CD4-positive, alpha-beta T cell (primary cell): ENCODE results near the gene MYO5A. TPM values are rescaled to one million over a fixed set of nuclear protein-coding genes. Genes with fewer than 3 reads are reported as not detected.

ENCODE experiments used
- ATAC-seq: fragments of 200-7000 bp; cut with Tn5 transposase; one replicate; pipeline ENCODE4 v1.10.0; 2022; ENCODE audit warnings: mild to moderate bottlenecking; ENCODE audit not compliant: poor library complexity
- CTCF ChIA-PET: fragments of 350-600 bp; sonication (Branson Sonifier 250); formaldehyde crosslinking; loops from one replicate; lab custom pipeline; 2021; ENCODE audit warnings: antibody characterized with exemption, inconsistent platforms; lab: Charles Lee
- POLR2A ChIA-PET: fragments of 350-600 bp; sonication (Branson Sonifier 250); formaldehyde crosslinking; loops from one replicate; lab custom pipeline; 2021; ENCODE audit warnings: antibody characterized with exemption, inconsistent platforms; lab: Charles Lee
- DNase-seq, 14 experiments: peaks; one replicate each; pipeline ENCODE4 v3.0.0-alpha.2; 2013 to 2020; ENCODE audit warnings: mixed read lengths in 2 of 14
- H3K27ac ChIP-seq, 2 donors: one replicate each; pipeline versions ENCODE4 v1.5.1 to v1.7.0; 2013; ENCODE audit warnings: low read length in 2 of 2, low read depth in 1 of 2, mild to moderate bottlenecking in 1 of 2
- H3K27me3 ChIP-seq, 2 experiments: 1 replicate in 1 of 2; 2 replicates in 1 of 2; pipeline versions ENCODE4 v1.6.1 to v1.7.0; 2013; ENCODE audit warnings: low read length in 2 of 2, control low read depth in 1 of 2, mild to moderate bottlenecking in 1 of 2, moderate library complexity in 1 of 2; ENCODE audit not compliant: insufficient read depth in 2 of 2, control insufficient read depth in 1 of 2
- H3K36me3 ChIP-seq: one replicate; pipeline ENCODE4 v1.6.1; 2013; ENCODE audit warnings: low read length, control low read depth; ENCODE audit not compliant: insufficient read depth
- H3K4me1 ChIP-seq: one replicate; pipeline ENCODE4 v1.6.1; 2013; ENCODE audit warnings: low read length, control low read depth; ENCODE audit not compliant: insufficient read depth
- H3K4me3 ChIP-seq: one replicate; pipeline ENCODE4 v1.5.1; 2013; ENCODE audit warnings: mild to moderate bottlenecking, low read length, moderate library complexity
- H3K9me3 ChIP-seq, 2 experiments: 1 replicate in 1 of 2; 2 replicates in 1 of 2; pipeline versions ENCODE4 v1.6.1 to v1.7.0; 2013; ENCODE audit warnings: low read length in 2 of 2, mild to moderate bottlenecking in 2 of 2, control low read depth in 1 of 2, moderate library complexity in 1 of 2; ENCODE audit not compliant: control insufficient read depth in 1 of 2, insufficient read depth in 1 of 2
- H3K27ac Mint-ChIP-seq: one replicate; pipeline ENCODE4 v1.8.0; 2020; ENCODE audit warnings: mixed read lengths
- H3K27me3 Mint-ChIP-seq: one replicate; pipeline ENCODE4 v1.8.0; 2021; ENCODE audit warnings: mixed read lengths
- H3K36me3 Mint-ChIP-seq: one replicate; pipeline ENCODE4 v1.8.0; 2021; ENCODE audit warnings: low read depth, mixed read lengths
- H3K4me1 Mint-ChIP-seq: one replicate; pipeline ENCODE4 v1.8.0; 2021; ENCODE audit warnings: low read depth, mixed read lengths
- H3K4me3 Mint-ChIP-seq: one replicate; pipeline ENCODE4 v1.8.0; 2020; ENCODE audit warnings: mild to moderate bottlenecking, mixed read lengths
- H3K9me3 Mint-ChIP-seq: one replicate; pipeline ENCODE4 v1.8.0; 2020; ENCODE audit warnings: mixed read lengths
- intact Hi-C, 2 experiments: fragments of 100-400 bp; cut with DNase I in 1 of 2; cut with micrococcal nuclease in 1 of 2; formaldehyde crosslinking; loops; one replicate each; pipeline versions ENCODE4 v1.15.1 to v1.9.0; 2023 to 2025; cut with DNase I, micrococcal nuclease
- total RNA-seq, 174 experiments: library from RNA in 2 of 174; stranded (reverse) in 2 of 174; gene quantifications; one replicate each; pipeline ENCODE4 v1.2.3 and lab custom pipeline; 2021 to 2026
- TF ChIP-seq, protein P1 (sequence below): fragments of 200-600 bp; IDR thresholded peaks from one replicate; pipeline ENCODE4 v1.8.0; 2022; ENCODE audit warnings: antibody characterized with exemption, mild to moderate bottlenecking

The MYO5A gene
- total RNA-seq, 2 experiments from 2014 or later = 25.5 TPM

DNA sequence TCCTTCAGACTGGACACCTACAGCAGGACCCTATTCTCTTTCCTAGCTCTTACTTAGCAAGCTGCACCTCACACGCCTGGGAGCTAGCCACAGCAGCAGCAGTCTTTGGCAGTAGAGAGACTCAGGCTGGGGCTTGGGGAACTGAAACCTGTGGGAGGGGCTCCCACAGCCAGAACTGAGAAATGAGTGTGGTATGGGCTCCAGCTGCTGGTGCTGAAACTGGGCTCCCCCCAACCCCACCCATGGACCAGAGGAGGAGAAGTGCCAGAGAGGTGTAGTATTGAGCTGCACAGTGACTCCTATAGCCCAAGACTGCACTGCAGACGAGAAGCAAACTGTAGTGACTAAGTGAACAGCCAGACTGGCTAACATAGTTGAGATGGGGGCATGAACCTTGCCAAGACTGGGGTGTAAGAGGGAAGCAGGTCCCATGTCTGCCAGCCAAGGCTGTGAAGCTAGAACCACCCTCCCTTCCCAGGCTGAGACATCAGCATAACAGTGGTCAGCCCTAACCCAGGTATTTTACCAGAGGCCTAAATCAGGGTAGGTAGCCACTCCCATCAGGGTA lies 62.5 kb downstream of the MYO5A start:
- Histone ChIP-seq H3K9me3 (peaks cover 0 to 6% of the 10 kb centered on the region in 2 experiments), H3K4me1 (peaks cover 29% of the 10 kb centered on the region), H3K36me3 (peaks cover 2% of the 10 kb centered on the region), H3K27ac (peak overlapping the region in 1 of 2 donors; percentile 38), H3K4me3 (no peak overlapping the region), H3K27me3 (no peaks in the 10 kb centered on the region)
- Mint-ChIP-seq H3K9me3 (peaks cover 4% of the 10 kb centered on the region), H3K27ac (peak overlapping the region; percentile 77), H3K27me3 (no peaks in the 10 kb centered on the region), H3K36me3 (peaks cover 30% of the 10 kb centered on the region), H3K4me3 (no peak overlapping the region), H3K4me1 (peaks cover 52% of the 10 kb centered on the region)
- DNase-seq (peak in 4 of 14 experiments; percentile 4 to 72 (median 50)), ATAC-seq (peak; percentile 55)
- intact Hi-C loops = loop anchor here in 1 of 2 experiments (10.0 kb wide), 1 partner anchor 59 kb away; the partner anchor contains the start of gene MYO5A
- TF ChIP-seq, protein P1, sequence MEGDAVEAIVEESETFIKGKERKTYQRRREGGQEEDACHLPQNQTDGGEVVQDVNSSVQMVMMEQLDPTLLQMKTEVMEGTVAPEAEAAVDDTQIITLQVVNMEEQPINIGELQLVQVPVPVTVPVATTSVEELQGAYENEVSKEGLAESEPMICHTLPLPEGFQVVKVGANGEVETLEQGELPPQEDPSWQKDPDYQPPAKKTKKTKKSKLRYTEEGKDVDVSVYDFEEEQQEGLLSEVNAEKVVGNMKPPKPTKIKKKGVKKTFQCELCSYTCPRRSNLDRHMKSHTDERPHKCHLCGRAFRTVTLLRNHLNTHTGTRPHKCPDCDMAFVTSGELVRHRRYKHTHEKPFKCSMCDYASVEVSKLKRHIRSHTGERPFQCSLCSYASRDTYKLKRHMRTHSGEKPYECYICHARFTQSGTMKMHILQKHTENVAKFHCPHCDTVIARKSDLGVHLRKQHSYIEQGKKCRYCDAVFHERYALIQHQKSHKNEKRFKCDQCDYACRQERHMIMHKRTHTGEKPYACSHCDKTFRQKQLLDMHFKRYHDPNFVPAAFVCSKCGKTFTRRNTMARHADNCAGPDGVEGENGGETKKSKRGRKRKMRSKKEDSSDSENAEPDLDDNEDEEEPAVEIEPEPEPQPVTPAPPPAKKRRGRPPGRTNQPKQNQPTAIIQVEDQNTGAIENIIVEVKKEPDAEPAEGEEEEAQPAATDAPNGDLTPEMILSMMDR = no peak
- ChIA-PET POLR2A (interaction anchor here (2.8 kb wide), 1 partner anchor 16 kb away, joined by 11 read pairs; no protein-coding TSS in a partner anchor), CTCF (interaction anchor here (0.8 to 1.3 kb wide), 2 partner anchors 20 to 44 kb away, joined by 3 read pairs; no protein-coding TSS in a partner anchor)

DNA sequence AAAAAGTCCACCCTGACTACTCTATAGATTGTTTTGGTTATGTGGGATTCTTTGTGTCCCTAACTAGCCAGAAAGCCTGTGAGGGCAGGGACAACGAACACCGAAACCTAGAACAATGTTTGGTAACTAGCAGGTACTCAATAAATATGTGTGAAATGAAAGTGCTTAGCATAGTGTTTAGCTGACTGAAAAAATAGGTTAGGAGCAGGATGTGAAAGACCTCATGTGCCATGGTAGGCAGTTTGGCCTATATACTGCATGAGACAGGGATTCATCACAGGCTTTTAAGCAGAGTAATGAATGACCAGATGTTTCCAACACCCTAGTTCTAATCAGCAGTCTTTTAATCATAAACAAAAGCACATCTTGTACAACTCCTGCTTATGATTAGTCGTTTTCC lies 64.2 kb downstream of the MYO5A start:
- Mint-ChIP-seq H3K27me3 (no peaks in the 10 kb centered on the region), H3K27ac (peak overlapping the region; percentile 77), H3K9me3 (peaks cover 2% of the 10 kb centered on the region), H3K4me1 (peaks cover 46% of the 10 kb centered on the region), H3K4me3 (peak overlapping the region; percentile 72), H3K36me3 (peaks cover 25% of the 10 kb centered on the region)
- peaks cover 29% of the 10 kb centered on the region for H3K4me1 ChIP-seq
- H3K36me3 ChIP-seq = peaks cover 2% of the 10 kb centered on the region
- no peaks in the 10 kb centered on the region for H3K27me3 ChIP-seq
- peak overlapping the region; percentile 11 for H3K4me3 ChIP-seq
- TF ChIP-seq, protein P1 = no peak
- intact Hi-C loops = loop anchor here in 1 of 2 experiments (10.0 kb wide), 1 partner anchor 60 kb away; the partner anchor contains the start of gene MYO5A
- ChIA-PET POLR2A (interaction anchor here (0.6 to 1.9 kb wide), 6 partner anchors 16 to 115 kb away, joined by 3 to 9 read pairs (median 4); partner anchors contain the start of gene MYO5A), CTCF (interaction anchor here (0.9 to 1.0 kb wide), 3 partner anchors 18 to 98 kb away, joined by 3 to 6 read pairs (median 3); no protein-coding TSS in a partner anchor)
- H3K27ac ChIP-seq = peak overlapping the region; percentile 47 to 73
- H3K9me3 ChIP-seq = peaks cover 0 to 14% of the 10 kb centered on the region in 2 experiments
- peak; percentile 75 for ATAC-seq
- DNase-seq = peak in 4 of 14 experiments; percentile 8 to 74 (median 50)

DNA sequence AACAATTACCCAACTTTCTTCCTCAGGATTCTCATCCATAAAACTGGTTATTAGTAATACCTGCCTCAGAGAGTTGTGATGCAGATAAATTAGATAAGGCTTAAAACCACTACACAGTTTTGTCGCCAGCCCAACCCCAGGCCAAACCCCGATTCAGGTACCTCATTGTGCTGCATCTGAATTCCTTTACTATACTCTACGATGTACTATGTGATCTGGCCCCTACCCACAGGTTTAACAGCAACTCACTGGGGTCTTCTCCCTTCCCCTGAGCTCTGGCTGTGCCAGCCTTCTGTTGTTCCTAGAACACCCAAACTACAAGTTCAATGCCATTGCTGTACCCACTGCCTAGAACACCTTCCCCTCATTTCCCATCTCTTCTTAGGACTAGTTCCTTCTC lies 64.6 kb downstream of the MYO5A start:
- intact Hi-C loops = loop anchor here in 1 of 2 experiments (10.0 kb wide), 1 partner anchor 61 kb away; the partner anchor contains the start of gene MYO5A
- ATAC-seq = peak; percentile 32
- CTCF ChIA-PET = interaction anchor here (0.9 to 1.2 kb wide), 4 partner anchors 18 to 97 kb away, joined by 3 to 6 read pairs (median 3); no protein-coding TSS in a partner anchor
- Mint-ChIP-seq H3K9me3 (peaks cover 2% of the 10 kb centered on the region), H3K27ac (peak overlapping the region; percentile 77), H3K27me3 (no peaks in the 10 kb centered on the region), H3K36me3 (peaks cover 27% of the 10 kb centered on the region), H3K4me3 (peak overlapping the region; percentile 72), H3K4me1 (peaks cover 42% of the 10 kb centered on the region)
- POLR2A ChIA-PET = interaction anchor here (0.6 to 1.9 kb wide), 6 partner anchors 16 to 115 kb away, joined by 3 to 9 read pairs (median 4); partner anchors contain the start of gene MYO5A
- Histone ChIP-seq H3K4me3 (peak overlapping the region; percentile 11), H3K36me3 (peaks cover 2% of the 10 kb centered on the region), H3K27me3 (no peaks in the 10 kb centered on the region), H3K4me1 (peaks cover 29% of the 10 kb centered on the region), H3K27ac (peak overlapping the region; percentile 47 to 73), H3K9me3 (peaks cover 0 to 14% of the 10 kb centered on the region in 2 experiments)
- TF ChIP-seq, protein P1 = no peak
- DNase-seq = no peak
